Measurements from ENCODE around the gene TMEM8B.

Gene TMEM8B

GRCh38 chr9:35905051-35905781 lies 76.2 kb downstream of the TMEM8B start:
- H3K9ac ChIP-seq, result no peak overlapping the region
- H2AFZ ChIP-seq (ENCODE audit: low read depth), result no peak overlapping the region
- no peaks in the 10 kb centered on the region for H3K27me3 ChIP-seq (ENCODE audit: insufficient read depth, low read depth)
- no peaks in the 10 kb centered on the region for H3K36me3 ChIP-seq (ENCODE audit: insufficient read depth)
- peaks cover 8% of the 10 kb centered on the region for H3K4me1 ChIP-seq (ENCODE audit: low read depth, poor library complexity, severe bottlenecking)
- no peak overlapping the region for H3K4me3 ChIP-seq (IDR thresholded peaks at IDR 0.05; ENCODE audit: insufficient read depth, low read depth, low read length)
- no peak for TF ChIP-seq CTCF (conservative IDR thresholded peaks at IDR 0.05; ENCODE audit: low read depth, low read length)
- no peaks in the 10 kb centered on the region for H4K20me1 ChIP-seq (ENCODE audit: insufficient read depth)
- H3K4me2 ChIP-seq, result no peak overlapping the region
- no peaks in the 10 kb centered on the region for H3K79me2 ChIP-seq (ENCODE audit: insufficient read depth, low read depth)
- no peak overlapping the region for H3K27ac ChIP-seq

- no peak within 1 kb of the TSS for H3K27ac ChIP-seq
- peaks cover 16% of the 10 kb centered on the region for H3K4me1 ChIP-seq (ENCODE audit: low read depth, poor library complexity, severe bottlenecking)
Observed at GRCh38 chr9:35905912-35906679, 77.1 kb downstream of the TMEM8B start, which contains the start of gene HRCT1. Gene HRCT1, plus strand, starts transcription at chr9:35906202. Its CDS starts 86 bp downstream, at chr9:35906288.

GRCh38 chr9:35906923-35907699 lies 78.1 kb downstream of the TMEM8B start:
- H3K4me3 ChIP-seq (IDR thresholded peaks at IDR 0.05; ENCODE audit: insufficient read depth, low read depth, low read length), result no peak overlapping the region
- no peaks in the 10 kb centered on the region for H4K20me1 ChIP-seq (ENCODE audit: insufficient read depth)
- H3K4me1 ChIP-seq (ENCODE audit: low read depth, poor library complexity, severe bottlenecking), result peaks cover 21% of the 10 kb centered on the region
- no peak for TF ChIP-seq CTCF (conservative IDR thresholded peaks at IDR 0.05; ENCODE audit: low read depth, low read length)
- no peaks in the 10 kb centered on the region for H3K36me3 ChIP-seq (ENCODE audit: insufficient read depth)
- H3K27me3 ChIP-seq (ENCODE audit: insufficient read depth, low read depth), result no peaks in the 10 kb centered on the region
- no peak overlapping the region for H3K4me2 ChIP-seq
- H3K27ac ChIP-seq, result no peak overlapping the region
- H3K9ac ChIP-seq, result no peak overlapping the region
- no peak overlapping the region for H2AFZ ChIP-seq (ENCODE audit: low read depth)
- no peaks in the 10 kb centered on the region for H3K79me2 ChIP-seq (ENCODE audit: insufficient read depth, low read depth)

More at GRCh38 chr9:35905912-35906679, 77.1 kb downstream of the TMEM8B start, which contains the start of gene HRCT1:
- no peak within 1 kb of the TSS for H3K4me2 ChIP-seq
- H3K9ac ChIP-seq, result no peak within 1 kb of the TSS
- no peaks in the 10 kb centered on the region for H4K20me1 ChIP-seq (ENCODE audit: insufficient read depth)
- no peak within 1 kb of the TSS for H2AFZ ChIP-seq (ENCODE audit: low read depth)
- no peaks in the 10 kb centered on the region for H3K36me3 ChIP-seq (ENCODE audit: insufficient read depth)
- TF ChIP-seq CTCF (conservative IDR thresholded peaks at IDR 0.05; ENCODE audit: low read depth, low read length), result no peak
- H3K79me2 ChIP-seq (ENCODE audit: insufficient read depth, low read depth), result no peaks in the 10 kb centered on the region
- no peaks in the 10 kb centered on the region for H3K27me3 ChIP-seq (ENCODE audit: insufficient read depth, low read depth)
- no peak within 1 kb of the TSS for H3K4me3 ChIP-seq (IDR thresholded peaks at IDR 0.05; ENCODE audit: insufficient read depth, low read depth, low read length)

GRCh38 chr9:35907711-35908503 lies 78.9 kb downstream of the TMEM8B start:
- Histone ChIP-seq H4K20me1 (ENCODE audit: insufficient read depth) (no peaks in the 10 kb centered on the region), H3K36me3 (ENCODE audit: insufficient read depth) (no peaks in the 10 kb centered on the region), H2AFZ (ENCODE audit: low read depth) (no peak overlapping the region), H3K9ac (no peak overlapping the region), H3K4me3 (IDR thresholded peaks at IDR 0.05; ENCODE audit: insufficient read depth, low read depth, low read length) (no peak overlapping the region), H3K79me2 (ENCODE audit: insufficient read depth, low read depth) (no peaks in the 10 kb centered on the region), H3K4me2 (no peak overlapping the region), H3K27ac (no peak overlapping the region), H3K4me1 (ENCODE audit: low read depth, poor library complexity, severe bottlenecking) (peaks cover 17% of the 10 kb centered on the region), H3K27me3 (ENCODE audit: insufficient read depth, low read depth) (no peaks in the 10 kb centered on the region)
- no peak for TF ChIP-seq CTCF (conservative IDR thresholded peaks at IDR 0.05; ENCODE audit: low read depth, low read length)

All from KMS-11 (cell line).